Embryonic facial prominence (tissue), 1 donor: Measurements from ENCODE around the gene ARFGAP1.
"Not testable (repeated sequence)": the region's sequence is repeated elsewhere in the genome, so short reads cannot be mapped to it uniquely, and the experiment has no call there.

Experiments
- DNase-seq: peaks from one replicate; pipeline ENCODE4 v3.0.0-alpha.2; 2016; ENCODE audit errors: extremely low spot score

Gene ARFGAP1

DNA sequence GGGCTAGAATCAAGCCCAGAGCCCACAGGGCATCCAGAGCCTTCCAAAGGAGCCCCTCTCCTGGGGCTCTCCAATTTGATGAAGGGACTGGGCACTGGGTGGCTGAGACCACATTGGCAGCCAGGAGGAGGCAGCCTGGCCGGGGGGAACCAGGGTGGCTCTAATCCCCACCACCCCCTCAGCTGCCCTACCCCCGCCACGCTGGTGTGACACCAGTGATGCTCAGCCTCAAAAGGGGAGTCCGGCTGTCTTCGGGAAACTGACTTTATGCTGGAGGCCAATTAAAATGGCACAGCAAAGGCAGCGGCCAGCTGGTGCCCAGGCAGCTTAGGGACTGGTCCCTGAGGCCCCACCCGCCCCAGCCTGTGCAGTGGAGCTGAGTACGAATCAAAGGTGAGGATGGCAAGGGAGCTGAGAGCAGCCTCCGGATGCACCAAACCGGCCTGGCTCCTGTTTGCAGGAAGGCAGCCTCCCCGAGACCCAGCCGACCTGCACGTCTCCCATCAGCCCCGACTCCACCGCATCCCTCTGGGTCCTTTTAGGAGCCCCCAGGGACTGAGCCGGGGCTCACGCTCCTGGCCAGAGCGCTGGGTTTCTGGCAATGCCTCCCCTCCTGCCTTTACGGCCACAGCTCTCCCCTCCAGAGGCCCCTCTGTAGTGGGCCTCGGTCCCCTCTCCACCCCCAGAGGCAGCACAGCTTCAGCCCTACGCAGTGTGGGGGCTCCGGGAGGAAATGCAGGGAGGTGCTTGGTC lies 60.1 kb downstream of the ARFGAP1 start:
- no peak for DNase-seq

DNA sequence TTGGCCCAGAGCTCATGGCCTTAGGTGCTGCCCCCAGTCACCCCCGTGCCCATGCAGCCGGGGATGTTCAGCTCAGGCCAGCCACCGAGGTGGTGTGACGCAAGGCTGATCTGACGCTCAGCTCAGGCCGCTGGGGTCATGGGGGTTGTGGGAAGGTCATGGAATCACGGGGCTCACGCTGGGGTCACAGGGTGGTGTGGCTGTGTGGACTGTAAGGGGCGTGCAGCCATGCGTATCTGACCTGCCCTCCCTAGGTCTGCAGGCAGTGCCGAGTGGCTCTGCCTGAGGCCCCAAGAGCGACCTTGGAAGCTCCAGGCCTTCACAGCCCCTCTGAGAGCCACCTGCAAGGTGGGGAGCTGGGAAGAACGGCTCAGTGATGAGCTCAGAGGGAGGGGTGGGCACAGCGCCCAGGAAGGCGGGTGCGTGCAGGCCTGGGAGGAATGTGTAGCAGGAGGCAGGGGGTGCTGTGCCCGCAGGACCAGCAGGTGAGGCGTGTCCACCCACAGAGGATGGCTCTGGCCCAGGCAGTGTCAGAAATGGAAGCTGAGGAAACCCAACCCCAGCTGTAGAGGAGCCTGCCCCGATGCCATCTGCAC lies 60.7 kb downstream of the ARFGAP1 start:
- DNase-seq = no peak

DNA sequence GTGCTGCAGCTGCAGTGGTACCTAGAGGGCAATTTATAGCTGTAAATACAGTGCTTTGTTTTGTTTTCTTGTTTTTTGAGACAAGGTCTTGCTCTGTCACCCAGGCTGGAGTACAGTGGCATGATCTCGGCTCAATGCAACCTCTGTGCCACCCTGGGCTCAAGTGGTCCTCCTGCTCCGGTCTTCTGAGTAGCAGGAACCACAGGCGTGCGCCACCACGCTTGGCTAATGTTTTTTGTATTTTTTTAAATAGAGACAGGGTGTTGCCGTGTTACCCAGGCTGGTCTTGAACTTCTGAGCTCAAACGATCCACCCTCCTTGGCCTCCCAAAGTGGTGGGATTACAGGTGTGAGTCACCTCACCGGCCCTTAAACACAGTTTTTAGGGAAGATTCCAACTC lies 61.7 kb downstream of the ARFGAP1 start:
- no peak for DNase-seq

DNA sequence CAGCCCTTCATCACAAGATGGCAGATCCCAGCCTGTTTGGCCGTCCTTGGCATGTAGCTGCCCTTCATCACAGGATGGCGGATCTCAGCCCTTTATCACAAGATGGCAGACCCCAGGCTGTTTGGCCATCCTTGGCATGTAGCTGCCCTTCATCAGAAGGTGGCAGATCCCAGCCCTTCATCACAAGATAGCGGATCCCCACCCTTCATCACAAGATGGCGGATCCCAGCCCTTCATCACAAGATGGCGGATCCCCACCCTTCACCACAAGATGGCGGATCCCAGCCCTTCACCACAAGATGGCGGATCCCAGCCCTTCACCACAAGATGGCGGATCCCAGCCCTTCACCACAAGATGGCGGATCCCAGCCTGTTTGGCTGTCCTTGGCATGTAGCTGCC lies 62.4 kb downstream of the ARFGAP1 start:
- not testable (repeated sequence) for DNase-seq

DNA sequence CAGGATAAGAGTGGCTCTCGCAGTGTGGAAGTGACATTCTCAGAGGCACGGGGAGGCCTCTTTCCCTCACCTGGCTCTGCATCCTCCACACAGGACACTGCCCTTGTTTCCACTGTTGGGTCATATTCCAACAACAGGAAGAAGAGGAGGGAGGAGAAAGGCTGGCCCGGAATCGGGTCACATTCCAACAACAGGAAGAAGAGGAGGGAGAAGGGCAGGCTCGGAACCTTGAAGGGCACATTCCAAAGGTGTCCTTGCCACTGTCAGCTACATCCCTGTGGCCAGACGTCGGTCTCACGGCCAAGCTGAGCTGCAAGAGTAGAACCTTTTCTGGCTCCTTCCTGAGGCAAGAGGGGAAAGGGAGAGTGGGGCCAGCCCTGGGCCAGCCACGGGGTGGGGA lies 63.1 kb downstream of the ARFGAP1 start:
- no peak for DNase-seq

DNA sequence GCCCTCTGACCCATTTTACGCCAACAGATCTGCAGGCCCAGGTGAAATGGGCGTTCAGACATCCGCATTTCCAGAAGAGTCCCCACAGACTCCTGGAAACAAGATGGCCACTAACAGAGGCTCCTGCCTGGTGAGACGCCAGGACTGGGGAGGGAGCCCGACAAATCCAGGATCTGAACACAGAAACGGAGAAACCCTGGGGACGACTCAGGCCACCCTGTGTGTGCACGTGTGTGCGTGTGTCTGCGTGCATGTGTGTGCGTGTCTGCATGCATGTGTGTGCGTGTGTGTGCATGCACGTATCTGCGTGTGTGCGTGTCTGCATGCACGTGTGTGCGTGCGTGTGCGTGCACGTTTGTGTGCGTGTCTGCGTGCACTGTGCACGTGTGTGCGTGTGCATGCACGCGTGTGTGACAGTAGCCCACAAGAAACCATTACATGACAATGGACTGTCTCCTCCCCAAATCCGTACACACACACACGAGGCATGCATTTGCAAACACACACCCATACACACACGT lies 63.7 kb downstream of the ARFGAP1 start:
- DNase-seq = no peak

DNA sequence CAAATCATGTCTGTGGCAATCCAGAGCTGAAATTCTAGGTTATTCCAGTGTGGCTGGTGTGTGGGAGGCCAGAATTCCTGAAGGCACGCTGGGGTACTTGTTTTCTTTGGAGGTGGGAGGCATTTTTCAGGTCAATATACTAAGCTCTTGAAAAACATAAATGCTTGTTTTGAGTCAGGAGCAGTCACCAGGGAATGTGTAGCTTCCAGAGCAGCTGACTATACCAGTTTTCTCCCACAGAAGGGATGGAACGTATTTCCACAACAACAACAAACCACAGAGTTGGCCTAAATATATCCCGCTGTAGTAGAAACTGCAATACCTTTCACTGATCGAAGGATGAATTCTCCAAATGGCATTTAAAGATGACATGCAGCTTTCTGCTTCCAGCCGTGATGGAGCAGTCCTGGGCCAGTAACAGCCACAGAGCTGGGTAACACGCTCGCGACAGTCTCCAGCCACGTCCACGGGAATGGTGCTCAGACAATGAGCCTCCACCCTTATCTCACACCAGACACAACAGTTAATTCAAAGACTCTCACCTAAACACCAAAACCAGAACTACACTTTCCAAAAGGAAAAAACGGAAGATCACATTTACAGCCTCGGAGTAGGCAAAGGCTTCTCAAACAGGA lies 65.3 kb downstream of the ARFGAP1 start:
- no peak for DNase-seq
